GM18867 (cell line): ENCODE results near the gene IFRD2.
"Not testable (repeated sequence)": the region's sequence is repeated elsewhere in the genome, so short reads cannot be mapped to it uniquely, and the experiment has no call there.

ENCODE experiments used
- ATAC-seq: cut with Tn5 transposase; IDR thresholded peaks from one replicate; pipeline ENCODE4 v1.9.1; 2021; ENCODE audit warnings: mild to moderate bottlenecking, moderate library complexity; ENCODE audit not compliant: unreplicated experiment

The IFRD2 gene

DNA sequence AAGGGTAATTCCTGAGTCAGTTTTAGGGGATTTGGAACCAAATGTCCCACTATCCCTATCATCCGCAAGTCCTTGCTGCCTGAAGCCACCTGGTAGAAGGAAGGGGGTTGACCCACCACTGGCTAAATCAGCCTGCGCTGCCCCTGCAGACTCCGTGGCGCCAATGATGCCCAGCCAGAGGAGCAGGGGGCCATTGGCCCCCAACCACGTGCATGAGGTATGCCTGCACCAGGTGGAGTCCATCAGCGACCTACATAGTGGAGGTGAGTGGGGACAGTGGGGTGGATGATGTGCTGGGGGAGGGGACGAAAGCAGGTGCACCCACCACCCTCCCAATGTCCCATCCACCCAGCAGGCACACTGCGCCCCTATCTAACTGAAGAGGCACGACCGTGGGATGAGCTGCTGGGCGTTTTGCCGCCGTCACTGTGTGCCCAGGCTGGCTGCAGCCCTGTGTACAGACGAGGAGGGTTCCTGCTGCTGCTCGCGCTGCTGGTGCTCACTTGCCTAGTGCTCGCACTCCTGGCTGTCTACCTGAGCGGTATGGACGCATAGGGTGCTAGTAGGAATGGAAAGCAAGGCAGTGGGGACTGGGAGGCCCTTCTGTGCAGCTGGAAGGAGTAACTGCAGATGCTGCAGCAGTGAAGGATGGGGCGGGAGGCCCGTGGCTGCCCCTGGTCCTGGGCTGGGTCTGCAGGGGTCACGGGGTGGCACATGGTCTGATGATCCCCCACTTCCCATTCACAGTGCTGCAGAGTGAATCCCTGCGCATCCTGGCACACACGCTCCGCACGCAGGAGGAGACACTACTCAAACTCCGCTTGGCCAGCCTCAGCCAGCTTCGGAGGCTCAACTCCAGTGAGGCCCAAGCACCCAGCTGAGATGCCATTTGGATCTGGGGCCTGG, 5.7 kb downstream of the IFRD2 start:
- ATAC-seq, result no peak

DNA sequence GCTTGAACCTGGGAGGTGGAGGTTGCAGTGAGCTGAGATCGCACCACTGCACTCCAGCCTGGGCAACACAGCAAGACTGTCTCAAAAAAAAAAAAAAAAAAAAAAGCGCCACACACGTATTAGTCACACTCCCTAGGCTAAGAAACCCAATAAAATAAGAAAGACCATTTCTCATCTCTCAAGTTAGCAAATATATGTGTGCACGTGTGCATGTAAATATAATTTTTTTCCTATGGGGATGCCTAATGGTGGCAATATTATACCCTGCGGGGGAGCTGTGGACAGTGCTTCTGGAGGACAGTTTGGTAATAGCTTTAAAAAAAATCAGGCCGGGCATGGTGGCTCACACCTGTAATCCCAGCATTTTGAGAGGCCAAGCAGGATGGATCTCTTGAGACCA, 8.1 kb downstream of the IFRD2 start:
- ATAC-seq, result not testable (repeated sequence)

GRCh38 chr3:50279255-50280016, 12.8 kb downstream of the IFRD2 start:
- ATAC-seq, result no peak

DNA sequence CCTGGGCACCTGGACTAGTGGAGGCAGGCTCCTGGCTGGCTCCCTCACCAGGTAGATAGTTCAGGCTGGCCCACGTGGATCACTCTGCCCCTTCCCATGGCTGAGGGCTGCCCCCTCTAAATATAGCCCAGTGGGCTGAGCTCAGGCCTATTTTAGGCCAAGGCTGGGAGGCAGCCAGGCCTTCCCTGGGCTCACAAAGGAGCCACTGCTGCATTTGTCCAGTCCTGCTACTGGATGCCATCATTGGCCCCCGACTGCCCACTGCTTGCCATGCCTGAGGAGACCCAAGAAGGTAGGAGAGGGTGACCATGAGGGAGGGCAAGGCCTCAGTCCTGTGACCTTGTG, 13.4 kb downstream of the IFRD2 start, which contains the start of gene LSMEM2:
LSMEM2 (plus strand) TSS at position 208 of the 345 bp plus-strand sequence; CDS start at position 235, 27 bp downstream.
- ATAC-seq, result no peak

DNA sequence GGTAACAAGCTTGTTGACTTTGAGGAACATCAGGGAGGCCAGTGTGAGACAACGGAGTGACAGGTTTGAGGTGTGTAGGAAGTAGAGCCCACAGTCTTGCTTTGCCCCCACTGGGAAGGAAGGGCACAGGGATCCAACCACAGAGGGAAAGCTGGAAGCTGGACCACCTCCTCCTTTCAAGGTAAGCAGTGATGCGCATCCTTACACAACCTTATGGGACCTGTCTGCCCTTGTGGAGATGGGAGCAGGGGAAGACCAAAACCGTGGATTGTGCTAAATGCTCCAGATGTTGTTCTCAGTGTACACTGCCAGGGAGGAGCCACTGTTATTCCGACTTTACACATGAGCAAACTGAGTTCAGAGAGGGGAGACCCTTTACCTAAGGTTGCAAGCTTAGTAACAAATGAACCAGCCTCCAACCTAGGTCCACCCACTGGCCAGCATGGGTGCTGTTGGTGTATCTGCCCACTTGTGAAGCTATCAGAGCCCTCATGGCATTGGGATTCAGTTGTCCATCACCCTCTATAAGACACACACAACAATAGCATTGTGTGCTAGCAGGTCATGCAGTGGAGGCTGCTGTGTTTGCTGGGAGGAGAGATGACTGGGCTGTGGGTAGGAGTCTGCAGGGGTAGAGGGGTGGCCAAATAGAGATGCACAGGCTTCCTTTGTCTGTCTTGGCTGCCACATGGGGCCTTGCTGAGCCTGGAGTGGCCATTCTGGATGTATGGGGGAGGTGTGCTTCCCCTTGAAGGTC, 13.9 kb downstream of the IFRD2 start:
- ATAC-seq, result no peak

GRCh38 chr3:50276762-50277101, 15.5 kb downstream of the IFRD2 start:
- no peak for ATAC-seq

- no peak for ATAC-seq
These were observed 16.1 kb downstream of the IFRD2 start for GRCh38 chr3:50275996-50276761.

GRCh38 chr3:50275141-50275995, 16.9 kb downstream of the IFRD2 start:
- no peak for ATAC-seq

- ATAC-seq, result no peak
These were observed 17.7 kb downstream of the IFRD2 start for GRCh38 chr3:50274371-50275104.

DNA sequence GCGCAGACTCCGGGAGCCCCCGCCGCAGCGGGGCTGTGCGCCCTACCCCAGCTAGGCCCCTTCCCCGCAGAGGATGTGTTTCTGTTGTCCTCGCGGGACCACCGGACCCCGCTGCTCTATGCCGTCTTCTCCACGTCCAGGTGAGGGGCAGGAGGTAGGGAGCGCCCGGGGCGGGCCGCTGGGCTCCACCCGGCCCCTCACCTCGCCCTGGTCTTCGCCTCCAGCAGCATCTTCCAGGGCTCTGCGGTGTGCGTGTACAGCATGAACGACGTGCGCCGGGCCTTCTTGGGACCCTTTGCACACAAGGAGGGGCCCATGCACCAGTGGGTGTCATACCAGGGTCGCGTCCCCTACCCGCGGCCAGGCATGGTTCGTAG, 18.6 kb downstream of the IFRD2 start:
- ATAC-seq, result no peak

DNA sequence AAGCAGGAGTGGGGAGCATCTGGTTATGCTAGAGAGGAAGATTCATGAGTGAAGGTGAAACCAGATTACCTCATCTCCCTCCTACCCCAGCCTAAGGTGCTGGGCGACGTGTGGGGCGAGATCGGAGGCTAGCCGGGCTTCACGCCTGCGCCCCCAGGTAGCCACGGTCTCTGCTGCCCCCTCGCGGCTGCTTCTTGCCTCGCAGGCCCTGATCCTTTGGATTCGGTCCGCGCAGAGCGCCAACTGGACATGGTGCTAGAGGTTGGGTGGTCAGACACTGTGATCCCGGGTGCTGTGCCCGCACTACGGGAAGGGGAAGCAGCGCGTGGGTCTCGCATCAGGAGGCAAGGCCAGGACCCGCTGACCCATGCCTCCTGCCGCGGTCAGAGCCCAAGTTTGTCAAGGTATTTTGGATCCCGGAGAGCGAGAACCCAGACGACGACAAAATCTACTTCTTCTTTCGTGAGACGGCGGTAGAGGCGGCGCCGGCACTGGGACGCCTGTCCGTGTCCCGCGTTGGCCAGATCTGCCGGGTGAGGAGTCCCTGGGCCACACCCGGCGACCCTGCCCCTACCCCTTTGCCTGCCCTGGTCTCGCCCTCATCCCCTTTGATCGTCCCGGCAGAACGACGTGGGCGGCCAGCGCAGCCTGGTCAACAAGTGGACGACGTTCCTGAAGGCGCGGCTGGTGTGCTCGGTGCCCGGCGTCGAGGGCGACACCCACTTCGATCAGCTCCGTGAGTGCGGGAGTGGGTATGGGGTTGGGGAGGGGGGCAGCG, 19.1 kb downstream of the IFRD2 start:
- ATAC-seq, result no peak

DNA sequence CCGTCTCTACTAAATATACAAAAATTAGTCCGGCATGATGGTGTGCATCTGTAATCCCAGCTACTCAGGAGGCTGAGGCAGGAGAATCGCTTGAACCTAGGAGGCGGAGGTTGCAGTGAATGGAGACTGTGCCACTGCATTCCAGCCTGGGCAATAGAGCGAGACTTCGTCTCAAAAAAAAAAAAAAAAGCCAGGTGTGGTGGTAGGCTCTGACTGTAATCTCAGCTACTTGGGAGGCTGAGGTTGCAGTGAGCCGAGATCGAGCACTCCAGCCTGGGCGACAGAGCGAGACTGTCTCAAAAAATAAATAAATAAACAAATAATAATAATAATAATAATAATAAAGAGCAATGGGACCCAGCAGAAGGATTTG, 19.7 kb downstream of the IFRD2 start:
- ATAC-seq, result not testable (repeated sequence)

DNA sequence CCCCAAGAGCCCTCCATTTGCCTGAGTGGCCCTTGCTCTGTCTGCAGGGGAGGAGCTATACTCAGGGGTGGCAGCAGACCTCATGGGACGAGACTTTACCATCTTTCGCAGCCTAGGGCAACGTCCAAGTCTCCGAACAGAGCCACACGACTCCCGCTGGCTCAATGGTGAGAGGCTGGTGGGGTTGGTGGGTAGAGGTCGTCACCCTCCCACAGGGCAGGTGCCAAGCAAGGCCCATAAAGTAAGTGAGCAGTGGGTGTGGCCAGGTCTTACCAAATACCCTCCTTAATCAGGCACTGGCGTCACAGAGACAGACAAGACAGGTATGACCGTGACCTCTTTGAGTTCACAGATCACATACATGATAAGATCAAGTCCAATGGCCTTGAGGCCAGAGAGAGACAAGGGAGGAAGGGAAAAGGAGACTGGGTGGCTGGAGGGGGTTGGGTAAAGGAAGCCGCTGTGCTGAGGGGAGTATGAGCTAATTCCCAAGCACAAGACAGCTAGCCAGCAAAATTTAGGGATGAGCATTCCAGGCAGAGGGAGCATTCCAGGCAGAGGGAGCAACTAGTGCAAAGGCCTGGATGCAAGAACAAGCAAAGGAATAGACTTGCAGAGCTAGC, 20.8 kb downstream of the IFRD2 start:
- no peak for ATAC-seq

GRCh38 chr3:50270422-50271224, 21.6 kb downstream of the IFRD2 start:
- ATAC-seq, result no peak

- ATAC-seq, result no peak
These were observed 22.2 kb downstream of the IFRD2 start for GRCh38 chr3:50269977-50270413.

- no peak for ATAC-seq
These were observed 22.8 kb downstream of the IFRD2 start for GRCh38 chr3:50269460-50269859.
